Measurements from ENCODE around the gene OR10H4.
"Not testable (repeated sequence)": the region's sequence is repeated elsewhere in the genome, so short reads cannot be mapped to it uniquely, and the experiment has no call there.

DNA sequence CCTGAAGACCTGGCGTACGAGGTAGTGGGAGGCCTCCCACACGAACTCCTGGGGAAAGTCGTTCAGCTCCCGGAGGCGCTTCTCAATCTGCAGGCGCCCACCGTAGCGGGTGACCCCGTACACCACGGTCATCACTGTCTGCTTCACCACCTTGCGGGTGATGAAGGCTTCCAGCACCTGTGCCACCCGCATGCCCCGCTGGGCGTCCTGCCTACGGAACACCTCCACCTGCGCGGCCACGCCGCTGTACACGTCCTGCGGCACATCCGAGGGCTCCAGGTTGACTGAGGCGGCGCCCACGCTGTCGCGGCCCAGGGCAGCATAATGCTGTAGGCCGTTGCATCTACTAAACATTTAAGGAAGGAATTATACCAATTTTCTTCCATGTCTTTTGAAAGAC is 45.9 kb upstream of the OR10H4 start:
- TF ChIP-seq, protein P1, sequence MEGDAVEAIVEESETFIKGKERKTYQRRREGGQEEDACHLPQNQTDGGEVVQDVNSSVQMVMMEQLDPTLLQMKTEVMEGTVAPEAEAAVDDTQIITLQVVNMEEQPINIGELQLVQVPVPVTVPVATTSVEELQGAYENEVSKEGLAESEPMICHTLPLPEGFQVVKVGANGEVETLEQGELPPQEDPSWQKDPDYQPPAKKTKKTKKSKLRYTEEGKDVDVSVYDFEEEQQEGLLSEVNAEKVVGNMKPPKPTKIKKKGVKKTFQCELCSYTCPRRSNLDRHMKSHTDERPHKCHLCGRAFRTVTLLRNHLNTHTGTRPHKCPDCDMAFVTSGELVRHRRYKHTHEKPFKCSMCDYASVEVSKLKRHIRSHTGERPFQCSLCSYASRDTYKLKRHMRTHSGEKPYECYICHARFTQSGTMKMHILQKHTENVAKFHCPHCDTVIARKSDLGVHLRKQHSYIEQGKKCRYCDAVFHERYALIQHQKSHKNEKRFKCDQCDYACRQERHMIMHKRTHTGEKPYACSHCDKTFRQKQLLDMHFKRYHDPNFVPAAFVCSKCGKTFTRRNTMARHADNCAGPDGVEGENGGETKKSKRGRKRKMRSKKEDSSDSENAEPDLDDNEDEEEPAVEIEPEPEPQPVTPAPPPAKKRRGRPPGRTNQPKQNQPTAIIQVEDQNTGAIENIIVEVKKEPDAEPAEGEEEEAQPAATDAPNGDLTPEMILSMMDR (IDR thresholded peaks at IDR 0.05 in 2 of 3, conservative IDR thresholded peaks at IDR 0.05 in 1 of 3; ENCODE audit: insufficient read depth in 2 of 3, low read depth in 1 of 3, low read length in 3 of 3) = not testable (repeated sequence)
- not testable (repeated sequence) for TF ChIP-seq ELF4 (CRISPR knock-in tag; IDR thresholded peaks at IDR 0.05); DACH1 (IDR thresholded peaks at IDR 0.05; ENCODE audit: partially characterized antibody); TSC22D4 (tag; IDR thresholded peaks at IDR 0.05)

Measured in K562 (cell line).